ENCODE measurements around the gene UNC5C. TPM values are rescaled to one million over a fixed set of nuclear protein-coding genes. Genes with fewer than 3 reads are reported as not detected.

The UNC5C gene
- total RNA-seq, 3 donors from 2014 or later (not counting 1 experiment from before 2014, with no cell fraction given), result not detected

- TF ChIP-seq CTCF (IDR thresholded peaks at IDR 0.05), result no peak
- 69% methylated on average over 3 of the region's 3 CpGs for WGBS (ENCODE audit: insufficient coverage)
- Mint-ChIP-seq H3K4me3 (no peak overlapping the region), H3K4me1 (no peaks in the 10 kb centered on the region), H3K36me3 (no peaks in the 10 kb centered on the region), H3K27me3 (ENCODE audit: low read depth in 2 of 2) (peaks cover 0 to 4% of the 10 kb centered on the region in 2 donors), H3K9me3 (no peaks in the 10 kb centered on the region), H3K27ac (no peak overlapping the region)
- Histone ChIP-seq H3K27ac (ENCODE audit: low read length) (no peak overlapping the region), H3K4me3 (ENCODE audit: low read length) (no peak overlapping the region), H3K4me1 (ENCODE audit: control insufficient read depth, insufficient read depth, low read length) (no peaks in the 10 kb centered on the region), H3K36me3 (ENCODE audit: control insufficient read depth, insufficient read depth, low read length) (no peaks in the 10 kb centered on the region), H3K27me3 (ENCODE audit: control insufficient read depth, insufficient read depth, low read length) (no peaks in the 10 kb centered on the region), H3K9me3 (ENCODE audit: control insufficient read depth, insufficient read depth, low read length) (no peaks in the 10 kb centered on the region)
- intact Hi-C loops (cut with micrococcal nuclease), result no loop called here
- DNase-seq, result no peak
- no peak for ATAC-seq
Observed at GRCh38 chr4:95216636-95217035, 332.1 kb downstream of the UNC5C start.

- no peaks in the 10 kb centered on the region for H3K4me1 Mint-ChIP-seq
- Histone ChIP-seq H3K36me3 (ENCODE audit: control insufficient read depth, insufficient read depth, low read length) (no peaks in the 10 kb centered on the region), H3K4me1 (ENCODE audit: control insufficient read depth, insufficient read depth, low read length) (no peaks in the 10 kb centered on the region), H3K27ac (ENCODE audit: low read length) (no peak overlapping the region), H3K9me3 (ENCODE audit: control insufficient read depth, insufficient read depth, low read length) (no peaks in the 10 kb centered on the region), H3K4me3 (ENCODE audit: low read length) (no peak overlapping the region), H3K27me3 (ENCODE audit: control insufficient read depth, insufficient read depth, low read length) (no peaks in the 10 kb centered on the region)
- H3K27ac Mint-ChIP-seq, result no peak overlapping the region
- intact Hi-C loops (cut with micrococcal nuclease), result no loop called here
- H3K4me3 Mint-ChIP-seq, result no peak overlapping the region
- ATAC-seq, result no peak
- no peak for TF ChIP-seq CTCF (IDR thresholded peaks at IDR 0.05)
- H3K36me3 Mint-ChIP-seq, result no peaks in the 10 kb centered on the region
- peaks cover 0 to 4% of the 10 kb centered on the region in 2 donors for H3K27me3 Mint-ChIP-seq (ENCODE audit: low read depth in 2 of 2)
- WGBS (ENCODE audit: insufficient coverage), result 81% methylated on average over 6 of the region's 7 CpGs
- DNase-seq, result no peak
- H3K9me3 Mint-ChIP-seq, result no peaks in the 10 kb centered on the region
Observed at GRCh38 chr4:95215991-95216605, 332.7 kb downstream of the UNC5C start.

- Histone ChIP-seq H3K9me3 (ENCODE audit: control insufficient read depth, insufficient read depth, low read length) (no peaks in the 10 kb centered on the region), H3K27ac (ENCODE audit: low read length) (no peak overlapping the region), H3K4me3 (ENCODE audit: low read length) (no peak overlapping the region), H3K36me3 (ENCODE audit: control insufficient read depth, insufficient read depth, low read length) (no peaks in the 10 kb centered on the region), H3K27me3 (ENCODE audit: control insufficient read depth, insufficient read depth, low read length) (no peaks in the 10 kb centered on the region), H3K4me1 (ENCODE audit: control insufficient read depth, insufficient read depth, low read length) (no peaks in the 10 kb centered on the region)
- H3K27me3 Mint-ChIP-seq (ENCODE audit: low read depth in 2 of 2), result peaks cover under 1 to 4% of the 10 kb centered on the region in 2 donors
- TF ChIP-seq CTCF (IDR thresholded peaks at IDR 0.05), result no peak
- no peaks in the 10 kb centered on the region for H3K4me1 Mint-ChIP-seq
- WGBS (ENCODE audit: insufficient coverage), result 86% methylated on average over 5 of the region's 5 CpGs
- intact Hi-C loops (cut with micrococcal nuclease), result no loop called here
- DNase-seq (no peak), ATAC-seq (no peak)
- no peak overlapping the region for H3K4me3 Mint-ChIP-seq
- no peaks in the 10 kb centered on the region for H3K9me3 Mint-ChIP-seq
- H3K36me3 Mint-ChIP-seq, result no peaks in the 10 kb centered on the region
- H3K27ac Mint-ChIP-seq, result no peak overlapping the region
Observed at GRCh38 chr4:95215043-95215442, 333.7 kb downstream of the UNC5C start.

- Histone ChIP-seq H3K9me3 (ENCODE audit: control insufficient read depth, insufficient read depth, low read length) (no peaks in the 10 kb centered on the region), H3K27ac (ENCODE audit: low read length) (no peak overlapping the region), H3K27me3 (ENCODE audit: control insufficient read depth, insufficient read depth, low read length) (no peaks in the 10 kb centered on the region), H3K4me3 (ENCODE audit: low read length) (no peak overlapping the region), H3K36me3 (ENCODE audit: control insufficient read depth, insufficient read depth, low read length) (no peaks in the 10 kb centered on the region), H3K4me1 (ENCODE audit: control insufficient read depth, insufficient read depth, low read length) (no peaks in the 10 kb centered on the region)
- TF ChIP-seq CTCF (IDR thresholded peaks at IDR 0.05), result no peak
- no peak overlapping the region for H3K4me3 Mint-ChIP-seq
- no peaks in the 10 kb centered on the region for H3K4me1 Mint-ChIP-seq
- no peak overlapping the region for H3K27ac Mint-ChIP-seq
- 80% methylated on average over 4 of the region's 5 CpGs for WGBS (ENCODE audit: insufficient coverage)
- DNase-seq (no peak), ATAC-seq (no peak)
- intact Hi-C loops (cut with micrococcal nuclease), result no loop called here
- H3K27me3 Mint-ChIP-seq (ENCODE audit: low read depth in 2 of 2), result peaks cover 4 to 5% of the 10 kb centered on the region in 2 donors
- H3K9me3 Mint-ChIP-seq, result no peaks in the 10 kb centered on the region
- H3K36me3 Mint-ChIP-seq, result no peaks in the 10 kb centered on the region
Observed at GRCh38 chr4:95214408-95214807, 334.4 kb downstream of the UNC5C start.
